GM23248 (cell line): ENCODE results near the gene TBCC. TPM values are rescaled to one million over a fixed set of nuclear protein-coding genes. Genes with fewer than 3 reads are reported as not detected.
A peak's percentile ranks its signal among the peaks of the same experiment; 100 is the strongest.

Experiments used
- DNase-seq: peaks from one replicate; pipeline ENCODE4 v3.0.0-alpha.2; 2015
- H2AFZ ChIP-seq: fragments of 200-600 bp; sonication (generic); 2 replicates; pipeline ENCODE4 v1.6.1; 2016; ENCODE audit warnings: antibody characterized with exemption
- H3F3A ChIP-seq: fragments of 200-600 bp; sonication (generic); 2 replicates; pipeline ENCODE4 v1.6.1; 2016; ENCODE audit warnings: mild to moderate bottlenecking, antibody characterized with exemption, mixed run types; ENCODE audit not compliant: insufficient read depth
- H3K27ac ChIP-seq: fragments of 200-600 bp; sonication (generic); 2 replicates; pipeline ENCODE4 v1.5.1; 2016; ENCODE audit warnings: mild to moderate bottlenecking
- H3K27me3 ChIP-seq: fragments of 200-600 bp; sonication (generic); replicated peaks from 2 replicates; pipeline ENCODE4 v1.6.1; 2016; ENCODE audit warnings: mild to moderate bottlenecking; ENCODE audit not compliant: insufficient read depth
- H3K36me3 ChIP-seq: fragments of 200-600 bp; sonication (generic); 2 replicates; pipeline ENCODE4 v1.6.1; 2016; ENCODE audit warnings: low read depth, mild to moderate bottlenecking
- H3K4me1 ChIP-seq: fragments of 200-600 bp; sonication (generic); 2 replicates; pipeline ENCODE4 v1.6.1; 2016; ENCODE audit warnings: mild to moderate bottlenecking; ENCODE audit not compliant: insufficient read depth
- H3K4me2 ChIP-seq: fragments of 200-600 bp; sonication (generic); one replicate; pipeline ENCODE4 v1.6.1; 2016; ENCODE audit warnings: mild to moderate bottlenecking; ENCODE audit not compliant: unreplicated experiment
- H3K4me3 ChIP-seq: fragments of 200-600 bp; sonication (generic); 2 replicates; pipeline ENCODE4 v1.5.1; 2016; ENCODE audit warnings: mild to moderate bottlenecking
- H3K79me2 ChIP-seq: fragments of 200-600 bp; sonication (generic); 2 replicates; pipeline ENCODE4 v1.6.1; 2016; ENCODE audit warnings: mild to moderate bottlenecking; ENCODE audit not compliant: insufficient read depth
- H3K9ac ChIP-seq: fragments of 200-600 bp; sonication (generic); 2 replicates; pipeline ENCODE4 v1.6.1; 2016; ENCODE audit warnings: mild to moderate bottlenecking
- H3K9me2 ChIP-seq: fragments of 200-600 bp; sonication (generic); 2 replicates; pipeline ENCODE4 v1.6.1; 2016; ENCODE audit warnings: mixed run types, mild to moderate bottlenecking, moderate library complexity; ENCODE audit not compliant: insufficient read depth
- H3K9me3 ChIP-seq: fragments of 200-600 bp; sonication (generic); one replicate; pipeline ENCODE4 v1.6.1; 2017; ENCODE audit warnings: low read depth
- H4K20me1 ChIP-seq: fragments of 200-600 bp; sonication (generic); 2 replicates; pipeline ENCODE4 v1.6.0; 2016; ENCODE audit not compliant: insufficient read depth
- EZH2 ChIP-seq: fragments of 200-600 bp; sonication (generic); IDR thresholded peaks from 2 replicates; pipeline ENCODE4 v1.6.1; 2018; ENCODE audit warnings: antibody characterized with exemption, mild to moderate bottlenecking; ENCODE audit not compliant: insufficient read depth, poor library complexity, severe bottlenecking
- EZH2phosphoT487 ChIP-seq: fragments of 200-600 bp; sonication (generic); IDR thresholded peaks from 2 replicates; pipeline ENCODE4 v1.6.1; 2018; ENCODE audit warnings: antibody characterized with exemption, moderate library complexity, mild to moderate bottlenecking, low read depth; ENCODE audit not compliant: insufficient read depth
- WGBS, 2 experiments: methylation state at CpG; one replicate each; pipeline ENCODE4 v1.1.6; 2015 to 2017; ENCODE audit warnings: low lambda C conversion rate in 2 of 2, low coverage in 1 of 2; ENCODE audit errors: missing lambda C conversion rate in 2 of 2; 5-methylcytosine and 5-hydroxymethylcytosine counted together
- in situ Hi-C: fragments of 300-500 bp; cut with MboI; formaldehyde crosslinking; loops from 2 replicates; pipeline ENCODE4 v1.15.0; 2020
- polyA plus RNA-seq: library from polyadenylated mRNA; unstranded; fragments of >200 nt; fragmentation: Nextera tagmentation; extraction: Ambion mirVana; gene quantifications from 2 replicates; pipeline ENCODE4 v1.2.1, GENCODE V29; 2016
- total RNA-seq: library from RNA; depleted of rRNA; stranded (reverse); fragments of >200 nt; shearing (Covaris generic); gene quantifications from 2 replicates; pipeline ENCODE4 v1.2.3, GENCODE V29; 2014

The TBCC gene
- total and polyA plus RNA-seq, 2 experiments from 2014 or later = 35.0 to 36.9 TPM

- no peak for TF ChIP-seq EZH2
- Histone ChIP-seq H3K36me3 (no peaks in the 10 kb centered on the region), H3K4me1 (peaks cover 6% of the 10 kb centered on the region; the same call in 1 of the 2 replicates), H3K4me2 (no peak overlapping the region), H3K79me2 (no peaks in the 10 kb centered on the region; the same call in 1 of the 2 replicates), H3K27ac (no peak overlapping the region), H3K27me3 (no peaks in the 10 kb centered on the region), H4K20me1 (no peaks in the 10 kb centered on the region), H2AFZ (no peak overlapping the region), H3K9me3 (no peaks in the 10 kb centered on the region), H3K9me2 (no peaks in the 10 kb centered on the region), H3K4me3 (no peak overlapping the region), H3F3A (peaks cover 19% of the 10 kb centered on the region), H3K9ac (no peak overlapping the region)
- no peak for DNase-seq
- in situ Hi-C loops = no loop called here
- 66 to 73% methylated on average over 3 of the region's 3 CpGs for WGBS, 2 experiments
Measured at GRCh38 chr6:42751055-42751454, 5.2 kb upstream of the TBCC start.

- Histone ChIP-seq H3K9ac (peak overlapping the region; percentile 98), H3K27me3 (no peaks in the 10 kb centered on the region), H3K4me1 (peaks cover 11% of the 10 kb centered on the region), H3K79me2 (peaks cover 25% of the 10 kb centered on the region), H3F3A (peaks cover 25% of the 10 kb centered on the region), H3K27ac (peak overlapping the region; percentile 96), H3K9me3 (no peaks in the 10 kb centered on the region), H3K9me2 (no peaks in the 10 kb centered on the region), H3K4me2 (peak overlapping the region; percentile 99), H4K20me1 (no peaks in the 10 kb centered on the region), H3K4me3 (peak overlapping the region; percentile 85), H3K36me3 (no peaks in the 10 kb centered on the region), H2AFZ (peak overlapping the region; percentile 90)
- TF ChIP-seq EZH2phosphoT487 (no peak), EZH2 (no peak)
- in situ Hi-C loops = no loop called here
- peak; percentile 15 for DNase-seq
- WGBS, 2 experiments = 58 to 63% methylated on average over 8 of the region's 8 CpGs
Measured at GRCh38 chr6:42748203-42748898, 2.4 kb upstream of the TBCC start.

DNA sequence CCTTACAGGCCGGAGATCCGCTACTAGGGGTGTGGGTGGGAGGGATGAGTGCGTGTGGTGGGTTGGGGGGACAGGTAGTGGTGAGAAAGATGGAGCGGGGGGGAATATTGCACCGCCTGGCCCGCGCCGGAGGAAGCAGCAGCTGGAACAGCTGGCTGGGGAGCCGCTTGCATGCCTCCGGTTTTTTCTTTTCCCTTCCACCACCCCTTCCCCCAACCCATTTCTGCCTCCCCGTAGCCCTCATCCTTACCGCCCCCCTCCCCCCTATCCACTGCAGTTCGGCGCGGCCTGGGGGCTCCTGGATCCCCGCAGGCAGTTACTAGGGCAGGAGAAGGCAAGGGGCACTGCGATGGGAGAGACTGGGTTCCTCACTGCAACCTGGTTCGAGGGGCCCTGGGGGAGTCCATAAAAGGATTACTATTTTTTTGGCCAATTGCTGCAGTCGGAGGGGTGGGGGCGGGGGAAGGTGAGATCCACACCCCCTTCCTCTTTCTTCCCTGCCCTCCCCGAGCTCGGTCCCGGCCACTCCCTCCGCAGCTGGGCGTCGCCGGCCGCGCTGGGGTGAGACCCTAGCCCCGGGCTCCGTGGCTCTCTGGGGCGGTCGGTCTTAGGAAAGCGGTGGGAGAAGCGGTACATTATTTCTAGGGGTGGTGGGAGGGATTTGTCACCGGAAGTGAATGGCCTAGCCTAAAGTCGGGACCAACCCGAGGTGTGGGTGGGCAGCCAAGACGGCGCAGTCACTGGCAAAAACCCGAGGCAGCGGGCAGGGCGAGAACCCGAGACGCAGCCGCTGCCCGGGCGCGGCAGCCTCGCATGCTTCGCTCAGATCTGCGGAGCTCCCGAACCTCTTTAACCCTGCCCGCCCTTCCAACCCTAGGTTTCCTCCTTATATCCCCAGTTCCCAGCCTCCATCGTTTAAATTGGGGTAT is 824 bp upstream of the TBCC start:
- Histone ChIP-seq H3K27me3 (no peaks in the 10 kb centered on the region), H3K4me2 (peak overlapping the region; percentile 99), H3K9me2 (no peaks in the 10 kb centered on the region), H3K36me3 (no peaks in the 10 kb centered on the region), H2AFZ (peak overlapping the region; percentile 90), H3K9ac (peak overlapping the region; percentile 98), H3K79me2 (peaks cover 30% of the 10 kb centered on the region), H3K9me3 (no peaks in the 10 kb centered on the region), H4K20me1 (no peaks in the 10 kb centered on the region), H3F3A (peaks cover 30% of the 10 kb centered on the region), H3K4me1 (peaks cover 16% of the 10 kb centered on the region), H3K27ac (peak overlapping the region; percentile 96), H3K4me3 (peak overlapping the region; percentile 85)
- TF ChIP-seq EZH2phosphoT487 (no peak), EZH2 (no peak)
- WGBS, 2 experiments = 1% methylated on average over 35 to 55 of the region's 55 CpGs
- in situ Hi-C loops = no loop called here
- DNase-seq = peak; percentile 89

DNA sequence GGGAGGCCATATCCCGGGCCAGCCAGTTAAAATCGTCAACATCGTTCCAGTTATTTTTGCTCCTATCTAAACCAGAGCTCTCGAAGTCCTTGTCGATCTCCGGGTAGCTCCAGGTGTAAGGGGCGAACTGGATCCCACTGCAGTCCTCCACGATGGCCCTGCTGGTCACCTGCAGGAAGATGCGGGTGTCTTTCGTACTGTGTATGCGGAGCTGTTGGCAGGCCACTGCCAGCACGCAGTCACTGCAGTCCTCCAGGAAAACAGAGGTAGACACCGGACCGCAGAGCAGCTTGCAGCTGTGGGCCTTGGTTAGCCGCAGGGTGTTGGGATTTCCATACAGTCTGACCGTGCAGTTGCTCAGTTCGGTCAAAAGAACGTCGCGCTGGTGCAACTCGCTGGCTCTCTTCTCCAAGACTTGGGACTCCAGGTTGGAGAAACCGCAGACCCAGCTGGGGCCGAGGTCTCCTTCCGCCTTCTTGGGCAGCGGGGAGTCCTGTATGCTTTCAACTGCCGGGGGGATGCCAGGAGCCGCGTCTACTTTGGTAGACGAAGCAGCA is 742 bp downstream of the TBCC start:
- peak overlapping the region; percentile 82 for H2AFZ ChIP-seq
- peak; percentile 61 for DNase-seq

More for the DNA sequence above, 742 bp downstream of the TBCC start:
- no peaks in the 10 kb centered on the region for H3K27me3 ChIP-seq
- TF ChIP-seq EZH2 (no peak), EZH2phosphoT487 (no peak)
- H3K27ac ChIP-seq = peak overlapping the region; percentile 88
- H3K9me2 ChIP-seq = no peaks in the 10 kb centered on the region
- no peaks in the 10 kb centered on the region for H3K9me3 ChIP-seq
- peak overlapping the region; percentile 94 for H3K4me3 ChIP-seq
- peaks cover 30% of the 10 kb centered on the region for H3K79me2 ChIP-seq
- H3K4me1 ChIP-seq = peaks cover 19% of the 10 kb centered on the region
- peak overlapping the region; percentile 95 for H3K9ac ChIP-seq
- H3F3A ChIP-seq = peaks cover 30% of the 10 kb centered on the region
- in situ Hi-C loops = no loop called here
- no peaks in the 10 kb centered on the region for H4K20me1 ChIP-seq
- WGBS, 2 experiments = 1 to 4% methylated on average over 29 of the region's 29 CpGs
- peak overlapping the region; percentile 98 for H3K4me2 ChIP-seq
- H3K36me3 ChIP-seq = no peaks in the 10 kb centered on the region
